KMS-11 (cell line): ENCODE results near the gene UNC79.

Source experiments
- H2AFZ ChIP-seq: fragments of 200-600 bp; sonication (generic); 2 replicates; pipeline ENCODE4 v1.6.1; 2016; ENCODE audit warnings: antibody characterized with exemption, mixed run types, low read depth
- H3K27ac ChIP-seq: fragments of 200-600 bp; sonication (generic); 2 replicates; pipeline ENCODE4 v1.6.1; 2016; ENCODE audit warnings: mild to moderate bottlenecking, mixed run types
- H3K27me3 ChIP-seq: fragments of 200-600 bp; sonication (generic); 2 replicates; pipeline ENCODE4 v1.6.1; 2017; ENCODE audit warnings: mild to moderate bottlenecking, low read depth, mixed run types, moderate library complexity; ENCODE audit not compliant: insufficient read depth
- H3K36me3 ChIP-seq: fragments of 200-600 bp; sonication (generic); 2 replicates; pipeline ENCODE4 v1.6.1; 2017; ENCODE audit warnings: mild to moderate bottlenecking, mixed run types; ENCODE audit not compliant: insufficient read depth
- H3K4me1 ChIP-seq: fragments of 200-600 bp; sonication (generic); 2 replicates; pipeline ENCODE4 v1.6.1; 2016; ENCODE audit warnings: mild to moderate bottlenecking, low read depth, mixed run types; ENCODE audit not compliant: poor library complexity, severe bottlenecking
- H3K4me2 ChIP-seq: fragments of 200-600 bp; sonication (generic); 2 replicates; pipeline ENCODE4 v1.7.0; 2016; ENCODE audit warnings: mild to moderate bottlenecking, mixed run types
- H3K4me3 ChIP-seq: fragments of 200-600 bp; sonication (generic); IDR thresholded peaks from 2 replicates; pipeline ENCODE4 v1.6.1; 2017; ENCODE audit warnings: low read depth, low read length, mixed read lengths; ENCODE audit not compliant: insufficient read depth
- H3K79me2 ChIP-seq: fragments of 200-600 bp; sonication (generic); 2 replicates; pipeline ENCODE4 v1.6.1; 2016; ENCODE audit warnings: low read depth, mixed run types; ENCODE audit not compliant: insufficient read depth
- H3K9ac ChIP-seq: fragments of 200-600 bp; sonication (generic); 2 replicates; pipeline ENCODE4 v1.6.1; 2016; ENCODE audit warnings: mild to moderate bottlenecking, mixed run types
- H4K20me1 ChIP-seq: fragments of 200-600 bp; sonication (generic); 2 replicates; pipeline ENCODE4 v1.6.1; 2016; ENCODE audit warnings: mild to moderate bottlenecking, mixed run types; ENCODE audit not compliant: insufficient read depth
- TF ChIP-seq, protein P1 (sequence below): fragments of 200-600 bp; sonication (generic); conservative IDR thresholded peaks from 2 replicates; pipeline ENCODE4 v1.6.1; 2017; ENCODE audit warnings: low read depth, mild to moderate bottlenecking, antibody characterized with exemption, low read length, moderate library complexity, mixed read lengths

The UNC79 gene

DNA sequence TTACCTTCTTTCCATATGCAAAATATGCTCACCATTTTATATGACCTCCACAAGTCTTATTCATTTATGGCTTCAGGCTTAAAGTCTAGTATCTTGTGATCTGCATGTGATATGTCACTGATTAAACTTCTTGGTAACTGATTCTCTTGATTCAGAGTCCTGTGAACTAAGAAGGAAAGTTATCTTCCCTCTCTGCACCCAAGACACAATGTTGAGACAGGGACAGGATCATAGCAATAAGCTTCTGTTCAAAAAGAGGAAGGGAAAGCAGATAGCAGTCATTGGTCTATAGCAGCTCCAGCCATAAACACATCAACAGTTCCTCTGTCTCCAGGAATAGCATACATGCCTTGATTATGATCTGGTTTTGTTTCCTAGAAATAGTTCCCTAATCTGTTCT, 103.1 kb downstream of the UNC79 start:
- Histone ChIP-seq H3K9ac (no peak overlapping the region), H3K36me3 (no peaks in the 10 kb centered on the region), H2AFZ (no peak overlapping the region), H3K4me1 (no peaks in the 10 kb centered on the region), H3K27me3 (no peaks in the 10 kb centered on the region), H3K79me2 (no peaks in the 10 kb centered on the region), H4K20me1 (no peaks in the 10 kb centered on the region), H3K27ac (no peak overlapping the region), H3K4me3 (no peak overlapping the region), H3K4me2 (no peak overlapping the region)
- TF ChIP-seq, protein P1, sequence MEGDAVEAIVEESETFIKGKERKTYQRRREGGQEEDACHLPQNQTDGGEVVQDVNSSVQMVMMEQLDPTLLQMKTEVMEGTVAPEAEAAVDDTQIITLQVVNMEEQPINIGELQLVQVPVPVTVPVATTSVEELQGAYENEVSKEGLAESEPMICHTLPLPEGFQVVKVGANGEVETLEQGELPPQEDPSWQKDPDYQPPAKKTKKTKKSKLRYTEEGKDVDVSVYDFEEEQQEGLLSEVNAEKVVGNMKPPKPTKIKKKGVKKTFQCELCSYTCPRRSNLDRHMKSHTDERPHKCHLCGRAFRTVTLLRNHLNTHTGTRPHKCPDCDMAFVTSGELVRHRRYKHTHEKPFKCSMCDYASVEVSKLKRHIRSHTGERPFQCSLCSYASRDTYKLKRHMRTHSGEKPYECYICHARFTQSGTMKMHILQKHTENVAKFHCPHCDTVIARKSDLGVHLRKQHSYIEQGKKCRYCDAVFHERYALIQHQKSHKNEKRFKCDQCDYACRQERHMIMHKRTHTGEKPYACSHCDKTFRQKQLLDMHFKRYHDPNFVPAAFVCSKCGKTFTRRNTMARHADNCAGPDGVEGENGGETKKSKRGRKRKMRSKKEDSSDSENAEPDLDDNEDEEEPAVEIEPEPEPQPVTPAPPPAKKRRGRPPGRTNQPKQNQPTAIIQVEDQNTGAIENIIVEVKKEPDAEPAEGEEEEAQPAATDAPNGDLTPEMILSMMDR: no peak

DNA sequence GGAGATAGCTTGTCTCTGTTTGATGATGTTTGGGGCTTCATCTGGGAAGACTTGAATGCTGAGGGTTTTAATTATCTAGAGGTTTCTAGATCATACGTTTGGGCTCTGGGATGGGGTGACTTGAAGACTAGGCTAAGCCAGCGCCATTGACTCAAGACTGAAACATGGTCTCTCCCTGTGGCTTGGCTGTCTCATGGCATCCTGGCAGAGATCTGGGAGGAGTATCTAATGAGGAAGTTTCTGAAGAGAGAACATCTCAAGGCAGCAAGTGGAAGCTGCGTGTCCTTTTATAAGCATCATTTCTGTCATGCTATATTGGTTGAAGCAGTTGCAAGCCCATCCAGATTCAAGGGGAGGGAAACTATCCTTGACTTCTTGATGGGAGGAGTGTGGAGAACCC, 104.8 kb downstream of the UNC79 start:
- H3K79me2 ChIP-seq: no peaks in the 10 kb centered on the region
- TF ChIP-seq, protein P1: no peak
- H4K20me1 ChIP-seq: no peaks in the 10 kb centered on the region
- H3K36me3 ChIP-seq: no peaks in the 10 kb centered on the region
- H3K9ac ChIP-seq: no peak overlapping the region
- no peak overlapping the region for H3K27ac ChIP-seq
- no peak overlapping the region for H3K4me2 ChIP-seq
- no peaks in the 10 kb centered on the region for H3K27me3 ChIP-seq
- no peak overlapping the region for H2AFZ ChIP-seq
- no peaks in the 10 kb centered on the region for H3K4me1 ChIP-seq
- H3K4me3 ChIP-seq: no peak overlapping the region

DNA sequence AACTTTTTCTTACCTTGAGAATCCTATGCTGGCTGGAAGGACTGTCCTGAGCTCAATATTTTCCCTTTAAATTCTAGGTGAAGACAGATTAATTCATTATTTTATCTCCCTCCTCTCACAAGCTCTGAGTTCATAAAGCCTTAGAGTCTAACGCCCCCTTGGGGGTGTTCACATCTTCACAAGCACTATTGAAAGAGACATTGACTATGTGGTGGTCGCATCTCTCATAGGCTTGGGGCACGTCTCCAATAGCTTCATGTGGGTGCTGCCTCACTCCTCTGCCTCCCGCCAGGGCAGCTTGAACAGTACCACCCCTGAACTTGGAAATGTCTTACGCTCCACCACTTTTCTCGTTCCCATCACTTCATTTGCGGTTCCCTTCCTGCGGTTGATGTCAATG, 106.2 kb downstream of the UNC79 start:
- no peak overlapping the region for H3K4me2 ChIP-seq
- no peak overlapping the region for H3K27ac ChIP-seq
- TF ChIP-seq, protein P1: no peak
- no peaks in the 10 kb centered on the region for H3K36me3 ChIP-seq
- H3K79me2 ChIP-seq: no peaks in the 10 kb centered on the region
- no peaks in the 10 kb centered on the region for H3K4me1 ChIP-seq
- H3K9ac ChIP-seq: no peak overlapping the region
- H2AFZ ChIP-seq: no peak overlapping the region
- H4K20me1 ChIP-seq: no peaks in the 10 kb centered on the region
- H3K27me3 ChIP-seq: no peaks in the 10 kb centered on the region
- no peak overlapping the region for H3K4me3 ChIP-seq

DNA sequence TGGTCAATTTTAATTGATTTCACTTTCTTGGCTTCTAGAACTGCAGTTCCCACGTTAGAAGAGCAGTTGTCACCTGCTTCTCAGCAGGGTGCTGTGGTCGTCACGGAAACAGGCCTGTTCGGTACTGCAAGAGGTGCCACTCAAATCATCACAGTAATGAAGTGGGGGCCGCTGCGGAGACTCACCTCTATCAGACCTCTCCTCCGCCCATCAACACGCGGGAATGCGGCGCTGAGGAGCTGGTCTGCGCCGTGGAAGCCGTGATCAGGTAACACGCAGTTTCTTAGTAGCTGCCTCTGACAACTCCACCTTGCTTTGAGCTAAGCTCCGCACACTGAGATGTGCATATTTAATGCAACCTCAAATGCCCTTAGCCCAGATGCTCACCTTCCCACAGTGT, 107.2 kb downstream of the UNC79 start:
- no peaks in the 10 kb centered on the region for H3K4me1 ChIP-seq
- H3K27me3 ChIP-seq: no peaks in the 10 kb centered on the region
- H3K27ac ChIP-seq: no peak overlapping the region
- TF ChIP-seq, protein P1: no peak
- no peak overlapping the region for H3K4me2 ChIP-seq
- H3K4me3 ChIP-seq: no peak overlapping the region
- no peak overlapping the region for H2AFZ ChIP-seq
- H4K20me1 ChIP-seq: no peaks in the 10 kb centered on the region
- no peaks in the 10 kb centered on the region for H3K36me3 ChIP-seq
- no peaks in the 10 kb centered on the region for H3K79me2 ChIP-seq
- H3K9ac ChIP-seq: no peak overlapping the region

DNA sequence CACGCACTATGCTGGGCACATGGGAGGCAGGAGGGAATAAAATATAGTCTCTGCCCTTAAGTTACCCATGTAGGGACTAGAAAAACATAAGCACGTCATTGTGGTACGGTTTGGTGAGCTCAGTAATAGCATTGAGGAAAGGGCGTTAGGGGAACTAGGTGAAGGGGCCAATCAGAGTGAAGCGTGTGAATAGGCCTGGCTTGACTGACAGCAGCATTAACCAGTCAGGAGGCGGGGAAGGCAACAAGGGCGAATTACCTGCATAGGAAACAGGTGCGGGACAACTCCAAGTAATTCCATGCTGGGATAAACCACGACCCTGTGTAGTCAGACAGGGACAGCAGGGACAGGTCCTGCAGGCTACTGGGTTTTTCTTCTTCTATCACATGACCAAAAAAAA, 107.7 kb downstream of the UNC79 start:
- H3K27ac ChIP-seq: no peak overlapping the region
- no peaks in the 10 kb centered on the region for H3K4me1 ChIP-seq
- no peak overlapping the region for H3K4me3 ChIP-seq
- no peak overlapping the region for H3K9ac ChIP-seq
- no peaks in the 10 kb centered on the region for H3K36me3 ChIP-seq
- H3K4me2 ChIP-seq: no peak overlapping the region
- H3K27me3 ChIP-seq: no peaks in the 10 kb centered on the region
- TF ChIP-seq, protein P1: no peak
- no peaks in the 10 kb centered on the region for H3K79me2 ChIP-seq
- H2AFZ ChIP-seq: no peak overlapping the region
- H4K20me1 ChIP-seq: no peaks in the 10 kb centered on the region
